HG03521 (cell line): Measurements from ENCODE around the gene ANO2.
"Not testable (repeated sequence)": the region's sequence is repeated elsewhere in the genome, so short reads cannot be mapped to it uniquely, and the experiment has no call there.

Experiments
- ATAC-seq: cut with Tn5 transposase; IDR thresholded peaks from one replicate; pipeline ENCODE4 v1.9.1; 2021; ENCODE audit warnings: mild to moderate bottlenecking, moderate library complexity; ENCODE audit not compliant: unreplicated experiment

ANO2 gene

GRCh38 chr12:5840944-5841343 is 104.1 kb downstream of the ANO2 start:
- no peak for ATAC-seq

- no peak for ATAC-seq
These were observed 114.9 kb downstream of the ANO2 start for GRCh38 chr12:5830111-5830510.

- ATAC-seq, result no peak
These were observed 117.5 kb downstream of the ANO2 start for GRCh38 chr12:5827591-5827990.

GRCh38 chr12:5825761-5826160 is 119.3 kb downstream of the ANO2 start:
- ATAC-seq, result not testable (repeated sequence)

GRCh38 chr12:5818877-5819276 is 126.2 kb downstream of the ANO2 start:
- not testable (repeated sequence) for ATAC-seq

- ATAC-seq, result no peak
These were observed 127.8 kb downstream of the ANO2 start for GRCh38 chr12:5817246-5817645.

GRCh38 chr12:5809586-5809985 is 135.5 kb downstream of the ANO2 start:
- no peak for ATAC-seq

GRCh38 chr12:5808981-5809380 is 136.1 kb downstream of the ANO2 start:
- ATAC-seq, result no peak

- ATAC-seq, result no peak
These were observed 137.4 kb downstream of the ANO2 start for GRCh38 chr12:5807514-5808219.

- ATAC-seq, result no peak
These were observed 138.0 kb downstream of the ANO2 start for GRCh38 chr12:5807090-5807414.

- ATAC-seq, result no peak
These were observed 138.5 kb downstream of the ANO2 start for GRCh38 chr12:5806371-5807089.

GRCh38 chr12:5803532-5803931 is 141.5 kb downstream of the ANO2 start:
- no peak for ATAC-seq

GRCh38 chr12:5798242-5799015 is 146.6 kb downstream of the ANO2 start:
- no peak for ATAC-seq

GRCh38 chr12:5797661-5798060 is 147.4 kb downstream of the ANO2 start:
- ATAC-seq, result no peak

- ATAC-seq, result no peak
These were observed 148.2 kb downstream of the ANO2 start for GRCh38 chr12:5796959-5797225.

- no peak for ATAC-seq
These were observed 148.7 kb downstream of the ANO2 start for GRCh38 chr12:5796171-5796958.

GRCh38 chr12:5794156-5794555 is 150.9 kb downstream of the ANO2 start:
- no peak for ATAC-seq

GRCh38 chr12:5792343-5792742 is 152.7 kb downstream of the ANO2 start:
- no peak for ATAC-seq

- ATAC-seq, result no peak
These were observed 155.5 kb downstream of the ANO2 start for GRCh38 chr12:5789469-5789968.

GRCh38 chr12:5787828-5788227 is 157.2 kb downstream of the ANO2 start:
- ATAC-seq, result no peak

- no peak for ATAC-seq
These were observed 159.5 kb downstream of the ANO2 start for GRCh38 chr12:5785601-5786000.
